ENCODE data around the gene CHN2.

Gene CHN2

DNA sequence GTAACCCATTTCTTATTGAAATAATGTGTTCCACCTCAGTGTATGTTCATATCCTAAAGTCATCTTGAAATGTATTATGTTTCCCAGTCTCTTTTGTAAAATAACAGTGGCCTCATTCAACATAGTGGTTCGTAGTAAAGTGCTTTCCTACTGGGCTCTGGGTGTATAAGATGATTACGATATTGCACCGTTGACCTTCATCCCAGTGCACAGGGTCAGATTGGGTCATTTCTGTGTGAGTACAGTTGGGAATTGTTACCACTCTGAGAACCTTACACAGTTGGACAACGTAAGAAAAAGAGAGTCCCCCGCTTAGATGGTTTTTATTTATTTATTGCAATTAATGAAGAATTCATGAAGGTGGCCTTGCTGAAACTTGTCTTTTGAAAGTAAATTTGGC is 135.6 kb downstream of the CHN2 start:
- no peak overlapping the region for H3K4me2 ChIP-seq
- TF ChIP-seq, protein P1, sequence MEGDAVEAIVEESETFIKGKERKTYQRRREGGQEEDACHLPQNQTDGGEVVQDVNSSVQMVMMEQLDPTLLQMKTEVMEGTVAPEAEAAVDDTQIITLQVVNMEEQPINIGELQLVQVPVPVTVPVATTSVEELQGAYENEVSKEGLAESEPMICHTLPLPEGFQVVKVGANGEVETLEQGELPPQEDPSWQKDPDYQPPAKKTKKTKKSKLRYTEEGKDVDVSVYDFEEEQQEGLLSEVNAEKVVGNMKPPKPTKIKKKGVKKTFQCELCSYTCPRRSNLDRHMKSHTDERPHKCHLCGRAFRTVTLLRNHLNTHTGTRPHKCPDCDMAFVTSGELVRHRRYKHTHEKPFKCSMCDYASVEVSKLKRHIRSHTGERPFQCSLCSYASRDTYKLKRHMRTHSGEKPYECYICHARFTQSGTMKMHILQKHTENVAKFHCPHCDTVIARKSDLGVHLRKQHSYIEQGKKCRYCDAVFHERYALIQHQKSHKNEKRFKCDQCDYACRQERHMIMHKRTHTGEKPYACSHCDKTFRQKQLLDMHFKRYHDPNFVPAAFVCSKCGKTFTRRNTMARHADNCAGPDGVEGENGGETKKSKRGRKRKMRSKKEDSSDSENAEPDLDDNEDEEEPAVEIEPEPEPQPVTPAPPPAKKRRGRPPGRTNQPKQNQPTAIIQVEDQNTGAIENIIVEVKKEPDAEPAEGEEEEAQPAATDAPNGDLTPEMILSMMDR (conservative IDR thresholded peaks at IDR 0.05; ENCODE audit: low read depth, low read length) = no peak
- H3K4me1 ChIP-seq (ENCODE audit: low read depth, poor library complexity, severe bottlenecking) = no peaks in the 10 kb centered on the region

DNA sequence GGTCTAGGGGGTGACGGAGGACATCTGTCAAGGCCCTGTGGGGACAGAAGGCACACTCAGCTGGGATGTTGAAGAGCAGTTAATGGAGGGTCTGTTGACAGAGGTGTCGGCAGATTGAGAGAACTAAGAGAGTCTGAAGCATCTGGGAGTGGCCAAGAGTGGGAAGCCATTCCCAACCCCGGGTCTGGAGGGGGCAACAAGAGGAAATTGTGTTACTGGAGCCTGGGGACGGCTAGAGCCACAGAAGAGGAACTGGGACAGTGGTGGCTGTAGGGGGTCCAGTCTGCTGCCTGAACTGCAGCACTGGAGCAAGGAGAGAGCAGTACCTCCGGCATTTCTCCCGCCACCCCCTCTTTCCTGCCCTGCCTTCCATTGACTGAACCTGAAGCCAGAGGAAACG is 136.6 kb downstream of the CHN2 start:
- no peaks in the 10 kb centered on the region for H3K27me3 ChIP-seq (ENCODE audit: insufficient read depth, low read depth)
- no peak overlapping the region for H2AFZ ChIP-seq (ENCODE audit: low read depth)
- H3K36me3 ChIP-seq (ENCODE audit: insufficient read depth) = no peaks in the 10 kb centered on the region
- TF ChIP-seq, protein P1 (conservative IDR thresholded peaks at IDR 0.05; ENCODE audit: low read depth, low read length) = no peak
- H3K4me1 ChIP-seq (ENCODE audit: low read depth, poor library complexity, severe bottlenecking) = no peaks in the 10 kb centered on the region
- no peaks in the 10 kb centered on the region for H4K20me1 ChIP-seq (ENCODE audit: insufficient read depth)
- no peak overlapping the region for H3K4me3 ChIP-seq (IDR thresholded peaks at IDR 0.05; ENCODE audit: insufficient read depth, low read depth, low read length)
- H3K79me2 ChIP-seq (ENCODE audit: insufficient read depth, low read depth) = no peaks in the 10 kb centered on the region
- H3K9ac ChIP-seq = no peak overlapping the region
- no peak overlapping the region for H3K4me2 ChIP-seq
- no peak overlapping the region for H3K27ac ChIP-seq

More for the DNA sequence above, 135.6 kb downstream of the CHN2 start:
- H3K27ac ChIP-seq = no peak overlapping the region
- H3K36me3 ChIP-seq (ENCODE audit: insufficient read depth) = no peaks in the 10 kb centered on the region
- no peak overlapping the region for H3K4me3 ChIP-seq (IDR thresholded peaks at IDR 0.05; ENCODE audit: insufficient read depth, low read depth, low read length)
- no peaks in the 10 kb centered on the region for H4K20me1 ChIP-seq (ENCODE audit: insufficient read depth)
- no peaks in the 10 kb centered on the region for H3K79me2 ChIP-seq (ENCODE audit: insufficient read depth, low read depth)
- H3K9ac ChIP-seq = no peak overlapping the region
- H2AFZ ChIP-seq (ENCODE audit: low read depth) = no peak overlapping the region
- no peaks in the 10 kb centered on the region for H3K27me3 ChIP-seq (ENCODE audit: insufficient read depth, low read depth)

DNA sequence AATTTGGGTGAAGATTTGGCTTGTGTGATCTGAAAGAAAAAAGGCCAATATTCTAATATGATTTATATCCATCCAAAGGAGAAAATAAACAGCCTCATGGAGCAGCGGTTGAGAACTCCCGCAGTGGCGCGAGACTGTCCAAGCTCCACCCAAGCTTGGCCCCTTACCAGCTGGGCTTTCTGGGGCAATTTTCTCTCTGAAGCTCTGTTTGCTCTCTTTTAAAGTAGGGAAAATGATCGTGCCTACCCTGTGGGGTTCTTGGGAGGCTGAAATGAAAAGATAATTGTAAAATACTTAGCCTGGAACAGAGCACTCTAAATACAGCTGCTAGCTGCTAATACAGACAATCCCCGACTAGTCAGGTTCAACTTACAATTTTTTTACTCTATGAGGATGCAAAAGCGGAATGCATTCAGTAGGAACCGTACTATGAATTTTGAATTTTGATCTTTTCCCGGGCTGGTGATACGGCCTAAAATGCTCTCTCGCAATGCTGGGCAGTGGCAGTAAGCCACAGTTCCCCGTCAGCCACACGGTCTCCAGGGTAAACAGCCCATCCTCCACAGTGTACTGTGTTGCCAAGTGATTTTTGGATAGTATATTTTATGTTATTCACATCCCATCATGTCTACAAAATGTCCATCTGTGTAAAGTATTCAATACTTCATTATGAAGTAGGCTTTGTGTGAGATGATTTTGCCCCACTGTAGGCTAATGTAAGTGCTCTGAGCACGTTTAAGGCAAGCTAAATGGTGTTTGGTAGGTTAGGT is 137.7 kb downstream of the CHN2 start:
- no peaks in the 10 kb centered on the region for H3K79me2 ChIP-seq (ENCODE audit: insufficient read depth, low read depth)
- TF ChIP-seq, protein P1 (conservative IDR thresholded peaks at IDR 0.05; ENCODE audit: low read depth, low read length) = no peak
- H4K20me1 ChIP-seq (ENCODE audit: insufficient read depth) = no peaks in the 10 kb centered on the region
- no peaks in the 10 kb centered on the region for H3K4me1 ChIP-seq (ENCODE audit: low read depth, poor library complexity, severe bottlenecking)
- H3K9ac ChIP-seq = no peak overlapping the region
- no peaks in the 10 kb centered on the region for H3K27me3 ChIP-seq (ENCODE audit: insufficient read depth, low read depth)
- H3K27ac ChIP-seq = no peak overlapping the region
- no peaks in the 10 kb centered on the region for H3K36me3 ChIP-seq (ENCODE audit: insufficient read depth)
- H2AFZ ChIP-seq (ENCODE audit: low read depth) = no peak overlapping the region
- H3K4me3 ChIP-seq (IDR thresholded peaks at IDR 0.05; ENCODE audit: insufficient read depth, low read depth, low read length) = no peak overlapping the region
- no peak overlapping the region for H3K4me2 ChIP-seq

DNA sequence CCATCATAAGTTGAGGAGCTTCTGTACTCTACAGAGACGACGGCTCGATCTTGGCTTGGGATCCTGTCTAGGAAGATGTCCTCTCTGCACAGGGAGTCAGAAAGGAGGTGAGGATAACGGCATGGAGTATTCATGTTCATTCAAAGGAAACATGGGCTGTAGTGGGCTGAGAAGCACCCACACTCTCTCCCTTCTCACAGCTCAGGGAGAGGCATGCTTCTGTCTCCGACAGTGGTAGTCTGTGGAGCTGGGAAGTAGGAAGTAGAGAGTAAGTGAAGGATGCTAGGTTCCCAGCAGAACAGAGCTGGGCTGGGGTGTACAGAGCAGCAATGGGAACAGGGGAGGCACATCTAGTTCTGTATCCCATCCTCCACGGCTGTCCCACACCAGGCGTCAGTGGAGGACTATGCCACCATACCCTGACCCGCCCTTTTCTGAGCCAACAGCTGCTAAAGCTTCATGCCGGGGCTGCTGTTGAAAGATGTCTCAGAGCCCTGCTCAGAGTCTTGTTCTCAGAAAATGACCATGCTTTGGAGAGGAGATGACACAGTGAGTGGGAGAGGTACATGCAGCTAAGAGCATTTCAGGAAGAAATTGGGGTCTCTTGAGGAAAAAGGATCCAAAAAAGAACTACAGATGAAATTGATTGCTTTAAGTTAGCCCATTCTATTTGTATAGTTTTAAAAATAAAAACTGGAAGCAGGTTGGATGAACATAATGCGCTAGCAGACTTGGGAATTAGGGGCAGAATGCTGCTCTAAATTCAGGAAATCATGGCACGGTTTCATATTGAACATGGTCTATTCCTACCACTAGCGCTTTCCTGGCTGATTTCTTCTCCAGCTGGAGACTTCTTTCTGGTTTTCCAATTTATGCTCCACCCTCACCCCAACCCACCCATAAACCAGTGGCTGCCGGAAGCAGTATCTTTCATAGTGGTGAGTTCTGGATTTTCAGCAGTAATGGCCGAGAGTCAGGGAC is 138.6 kb downstream of the CHN2 start:
- Histone ChIP-seq H3K4me3 (IDR thresholded peaks at IDR 0.05; ENCODE audit: insufficient read depth, low read depth, low read length) (no peak overlapping the region), H3K27me3 (ENCODE audit: insufficient read depth, low read depth) (no peaks in the 10 kb centered on the region), H4K20me1 (ENCODE audit: insufficient read depth) (no peaks in the 10 kb centered on the region), H3K79me2 (ENCODE audit: insufficient read depth, low read depth) (no peaks in the 10 kb centered on the region), H3K36me3 (ENCODE audit: insufficient read depth) (no peaks in the 10 kb centered on the region), H2AFZ (ENCODE audit: low read depth) (no peak overlapping the region), H3K4me2 (no peak overlapping the region), H3K9ac (no peak overlapping the region), H3K4me1 (ENCODE audit: low read depth, poor library complexity, severe bottlenecking) (no peaks in the 10 kb centered on the region), H3K27ac (no peak overlapping the region)
- TF ChIP-seq, protein P1 (conservative IDR thresholded peaks at IDR 0.05; ENCODE audit: low read depth, low read length) = no peak

Data from KMS-11 (cell line).